GM11168 (cell line): ENCODE results near the gene PAK4.
"Not testable (repeated sequence)": the region's sequence is repeated elsewhere in the genome, so short reads cannot be mapped to it uniquely, and the experiment has no call there.

Experiments used
- in situ Hi-C: fragments of 300-500 bp; cut with MboI; formaldehyde crosslinking; loops from one replicate; pipeline ENCODE4 v1.12.0; 2022; ENCODE audit warnings: low sequenced_read_pairs; ENCODE audit not compliant: unreplicated experiment

PAK4 gene

GRCh38 chr19:39125554-39126311 is at the start of gene PAK4:
TSS of gene PAK4 (plus strand) at chr19:39125786. CDS start at chr19:39169554, 43,768 bp downstream.
- in situ Hi-C loops: no loop called here

- in situ Hi-C loops: no loop called here
These were observed 48.3 kb upstream of the PAK4 start for GRCh38 chr19:39077323-39077722.

DNA sequence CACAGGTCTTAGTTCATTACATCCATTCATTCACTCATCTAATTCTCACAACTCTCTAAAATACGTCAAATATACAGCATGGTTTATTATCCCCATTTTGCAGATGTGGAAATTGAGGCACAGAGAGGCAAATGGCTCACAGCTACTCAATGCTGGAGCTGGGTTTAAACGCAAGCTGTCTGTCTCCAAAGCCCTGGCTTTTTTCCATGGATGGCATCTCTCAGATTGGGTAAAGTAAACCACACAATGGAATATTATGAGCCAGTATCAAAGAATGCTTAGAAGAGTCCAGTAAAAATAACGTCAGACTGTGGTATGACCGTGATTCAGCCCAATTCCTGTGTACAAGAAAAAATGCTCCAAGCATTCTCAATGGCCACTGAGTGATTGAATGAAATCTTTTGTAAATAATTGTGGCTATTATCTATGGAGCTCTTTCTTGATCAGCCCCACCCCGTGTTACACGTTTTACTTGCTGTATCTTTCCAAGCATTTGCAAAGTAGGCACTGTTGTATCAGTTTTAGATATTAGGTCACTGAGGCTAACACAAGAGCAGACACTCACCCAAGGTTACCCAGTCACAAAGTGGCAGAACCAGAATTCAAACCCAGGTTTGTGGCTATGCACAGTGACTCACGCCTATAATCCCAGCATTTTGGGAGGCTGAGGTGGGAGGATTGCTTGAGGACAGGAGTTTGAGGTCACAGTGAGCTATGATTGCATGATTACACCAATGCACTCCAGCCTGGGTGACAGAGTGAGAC is 47.0 kb upstream of the PAK4 start:
- in situ Hi-C loops: no loop called here

- in situ Hi-C loops: no loop called here
These were observed 45.2 kb upstream of the PAK4 start for GRCh38 chr19:39080431-39080830.

GRCh38 chr19:39082167-39082566 is 43.4 kb upstream of the PAK4 start:
- in situ Hi-C loops: no loop called here

DNA sequence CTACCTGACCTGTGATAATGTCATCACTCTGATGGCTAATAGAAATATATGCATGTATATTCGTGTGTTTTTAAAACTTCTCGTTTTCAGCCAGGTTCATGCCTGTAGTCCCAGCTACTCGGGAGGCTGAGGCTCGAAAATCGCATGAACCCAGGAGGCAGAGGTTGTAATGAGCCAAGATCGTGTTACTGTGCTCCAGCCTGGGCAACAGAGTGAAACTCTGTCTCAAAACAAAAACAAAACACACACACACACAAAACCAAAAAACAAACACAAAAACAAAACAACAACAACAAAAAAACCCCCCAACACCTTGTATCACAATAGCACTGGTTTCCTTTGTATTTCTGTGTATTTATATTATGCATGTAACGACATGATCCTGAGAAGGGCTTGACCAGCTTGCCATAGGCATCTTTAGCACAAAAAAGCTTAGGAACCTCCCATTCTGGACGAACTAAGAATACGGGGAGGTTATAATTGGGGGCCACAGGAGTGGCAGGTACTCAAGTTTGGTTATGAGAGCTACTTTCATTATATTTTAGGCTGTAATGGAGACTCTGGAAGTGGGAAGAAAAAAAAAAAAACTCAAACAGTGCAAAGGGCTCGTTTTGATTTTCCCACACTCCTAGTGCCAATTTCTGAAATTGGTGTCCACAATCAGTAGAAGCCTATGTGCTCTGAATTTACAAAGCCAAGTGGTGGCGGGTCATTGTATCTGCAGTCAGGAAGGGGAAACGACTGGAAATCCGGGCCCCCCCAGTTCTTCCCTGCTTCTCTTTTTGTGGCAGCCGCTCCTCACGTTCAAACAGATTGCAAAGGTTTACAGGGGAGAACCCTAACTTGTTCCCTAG is 42.6 kb upstream of the PAK4 start:
- in situ Hi-C loops: no loop called here

DNA sequence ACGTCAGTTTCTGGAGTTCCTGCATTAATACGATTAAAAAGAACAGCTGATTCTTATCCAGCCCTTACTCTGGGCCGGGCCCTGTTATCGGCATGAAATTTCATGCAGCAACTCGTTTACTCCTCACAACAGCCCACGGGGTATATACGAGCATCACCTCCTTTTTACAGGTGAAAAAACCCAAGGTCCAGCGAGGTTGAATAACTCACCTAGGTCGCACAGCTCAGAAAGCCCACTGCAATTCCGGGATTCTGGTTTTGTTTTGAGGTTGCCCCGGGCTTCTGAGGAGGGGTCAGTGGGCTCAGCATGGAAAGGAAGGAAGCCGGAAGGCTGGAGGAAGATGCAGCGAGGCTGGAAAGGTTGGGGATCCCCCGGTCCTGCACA is 42.0 kb upstream of the PAK4 start:
- in situ Hi-C loops: no loop called here

DNA sequence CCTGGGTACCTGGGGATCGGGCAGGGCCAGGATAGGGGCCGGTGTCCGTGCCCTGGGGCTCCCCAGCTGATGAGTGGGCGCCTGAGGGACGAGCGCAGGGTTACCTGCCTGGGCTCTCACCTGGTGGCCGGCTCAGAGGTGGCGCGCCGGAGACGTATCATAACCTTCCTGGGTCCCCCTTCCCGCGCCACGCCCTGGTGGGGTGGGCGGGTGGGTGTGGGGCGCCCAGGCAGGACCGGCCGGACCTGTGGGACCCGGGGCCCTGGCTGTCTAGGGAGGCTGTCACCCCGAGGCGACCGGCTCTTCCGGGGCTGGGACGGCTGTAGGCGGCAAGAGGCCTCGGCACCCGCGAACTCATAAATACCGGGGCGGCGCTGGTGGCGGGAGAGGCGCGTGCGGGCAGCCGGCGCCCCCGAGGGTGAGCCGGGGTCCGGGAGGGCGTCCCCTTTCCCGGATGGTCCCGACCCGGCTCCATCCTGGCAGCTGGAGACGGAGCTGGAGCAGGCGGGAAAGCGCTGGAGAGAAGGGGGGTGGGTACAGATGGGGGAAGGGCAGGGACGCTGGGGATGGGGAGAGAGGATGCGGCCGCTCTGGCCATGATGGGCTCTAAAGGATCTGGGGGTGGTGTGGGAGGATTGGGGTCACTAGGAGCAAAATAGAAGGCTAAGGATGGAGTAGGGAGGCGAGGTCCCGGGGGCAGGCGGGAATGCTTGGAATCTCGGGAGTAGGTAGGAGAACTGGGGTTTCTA is 41.4 kb upstream of the PAK4 start, which contains the start of gene ACP7:
Gene ACP7, plus strand, starts transcription at position 386 of the 749 bp plus-strand sequence. CDS start 902 bp downstream, outside the sequence.
- in situ Hi-C loops: no loop called here

DNA sequence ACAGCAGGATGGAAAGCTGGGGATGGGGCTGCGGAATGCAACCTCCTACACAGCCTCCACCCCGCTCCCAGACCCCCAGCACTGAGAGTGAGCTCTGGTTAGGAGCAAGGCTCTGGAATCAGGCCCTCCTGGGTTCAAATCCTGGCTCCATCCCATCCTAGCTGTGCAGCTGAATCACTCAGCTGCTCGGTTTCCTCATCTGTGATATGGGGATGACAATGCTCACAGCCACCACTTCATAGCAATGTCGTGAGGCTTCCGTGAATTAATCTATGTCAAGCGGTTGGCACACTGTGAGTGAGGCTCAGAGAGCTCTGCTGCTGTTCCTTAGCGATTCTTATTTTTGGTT is 40.9 kb upstream of the PAK4 start:
- in situ Hi-C loops: no loop called here

GRCh38 chr19:39085392-39085791 is 40.2 kb upstream of the PAK4 start:
- in situ Hi-C loops: no loop called here

GRCh38 chr19:39086386-39086785 is 39.2 kb upstream of the PAK4 start:
- in situ Hi-C loops: no loop called here

DNA sequence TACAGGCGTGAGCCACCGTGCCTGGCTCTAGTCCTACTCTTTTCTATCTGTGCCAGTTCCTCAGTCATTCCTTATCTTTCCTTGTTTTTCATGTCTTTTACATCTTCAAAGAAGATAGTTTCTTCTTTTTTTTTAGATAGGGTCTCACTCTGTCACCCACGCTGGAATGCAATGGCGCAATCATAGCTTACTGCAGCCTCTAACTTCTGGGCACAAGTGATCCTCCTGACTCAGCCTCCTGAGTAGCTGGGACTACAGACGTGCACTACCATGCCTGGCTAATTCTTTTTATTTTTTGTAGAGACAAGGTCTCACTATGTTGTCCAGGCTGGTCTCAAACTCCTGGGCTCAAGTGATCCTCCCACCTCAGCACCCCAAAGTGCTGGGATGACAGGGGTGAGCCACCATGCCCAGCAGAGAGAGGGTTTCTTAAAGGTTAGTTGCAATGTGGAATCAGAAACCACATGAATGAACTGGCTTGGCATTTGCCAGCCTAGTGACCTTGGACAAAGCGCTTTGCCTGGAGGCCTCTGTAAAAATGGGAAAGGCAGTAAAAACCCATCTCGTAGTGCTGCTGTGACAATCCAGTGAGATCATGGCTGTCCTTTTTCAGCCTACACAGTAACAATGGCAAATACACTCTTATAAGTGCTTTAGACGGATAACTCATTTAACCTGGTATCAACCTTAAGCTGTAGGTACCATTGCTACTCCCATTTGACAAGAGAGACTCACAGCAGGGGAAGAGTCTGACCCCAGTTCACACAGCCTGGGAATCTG is 37.5 kb upstream of the PAK4 start:
- in situ Hi-C loops: no loop called here

DNA sequence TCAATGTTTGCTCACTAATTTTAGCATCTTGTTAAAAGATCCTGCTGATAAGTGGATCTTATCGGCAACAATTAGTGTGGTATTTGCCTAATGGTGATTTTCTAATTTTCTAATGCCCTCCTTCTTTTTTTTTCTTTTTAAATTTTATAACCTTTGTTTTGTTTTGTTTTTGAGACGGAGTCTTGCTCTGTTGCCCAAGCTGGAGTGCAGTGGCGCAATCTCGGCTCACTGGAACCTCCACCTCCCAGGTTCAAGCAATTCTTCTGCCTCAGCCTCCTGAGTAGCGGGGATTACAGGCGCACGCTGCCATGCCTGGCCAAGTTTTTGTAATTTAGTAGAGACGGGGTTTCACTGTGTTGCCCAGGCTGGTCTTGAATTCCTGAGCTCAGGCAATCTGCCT is 35.6 kb upstream of the PAK4 start:
- in situ Hi-C loops: not testable (repeated sequence)

GRCh38 chr19:39090881-39091280 is 34.7 kb upstream of the PAK4 start:
- in situ Hi-C loops: no loop called here

- in situ Hi-C loops: not testable (repeated sequence)
These were observed 29.6 kb upstream of the PAK4 start for GRCh38 chr19:39095799-39096540.

GRCh38 chr19:39097299-39097698 is 28.3 kb upstream of the PAK4 start:
- in situ Hi-C loops: no loop called here

- in situ Hi-C loops: no loop called here
These were observed 27.9 kb upstream of the PAK4 start for GRCh38 chr19:39097721-39098120.

DNA sequence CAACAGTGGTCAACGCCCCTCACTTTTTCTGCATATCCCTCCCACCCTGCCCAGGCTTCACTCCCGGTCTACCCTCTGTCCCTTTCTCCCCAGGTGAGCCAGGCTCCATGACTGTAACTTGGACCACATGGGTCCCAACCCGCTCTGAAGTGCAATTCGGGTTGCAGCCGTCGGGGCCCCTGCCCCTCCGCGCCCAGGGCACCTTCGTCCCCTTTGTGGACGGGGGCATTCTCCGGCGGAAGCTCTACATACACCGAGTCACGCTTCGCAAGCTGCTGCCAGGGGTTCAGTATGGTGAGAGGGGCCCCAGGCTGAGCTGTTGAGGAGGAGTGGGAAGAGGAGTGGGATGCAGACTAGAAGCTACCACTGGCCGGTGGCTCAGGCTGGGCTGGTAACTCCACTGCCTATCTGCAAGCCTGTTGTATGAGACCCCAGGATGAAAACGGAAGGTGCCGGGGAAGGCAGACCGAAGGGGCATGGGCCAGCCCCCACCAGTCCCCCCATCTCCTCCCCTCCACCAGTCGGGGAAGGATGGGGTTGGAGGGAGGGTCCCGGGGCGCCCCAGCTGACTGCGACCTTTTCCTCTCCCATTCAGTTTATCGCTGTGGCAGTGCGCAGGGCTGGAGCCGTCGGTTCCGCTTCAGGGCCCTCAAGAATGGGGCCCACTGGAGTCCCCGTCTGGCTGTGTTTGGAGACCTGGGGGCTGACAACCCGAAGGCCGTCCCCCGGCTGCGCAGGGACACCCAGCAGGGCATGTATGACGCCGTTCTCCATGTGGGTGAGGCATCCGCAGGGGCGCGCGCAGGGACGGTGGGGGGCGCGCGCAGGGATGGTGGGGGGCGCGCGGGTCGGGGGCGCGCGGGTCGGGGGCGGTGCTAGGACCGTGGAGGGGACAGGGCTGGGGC is 27.0 kb upstream of the PAK4 start:
- in situ Hi-C loops: no loop called here
